MM.1S (cell line): Measurements from ENCODE around the gene EVI5.

ENCODE experiments used
- DNase-seq: peaks from one replicate; pipeline ENCODE4 v3.0.0-alpha.2; 2015
- H2AFZ ChIP-seq: fragments of 300-600 bp; sonication (generic); 2 replicates; pipeline ENCODE4 v1.6.0; 2016; ENCODE audit warnings: antibody characterized with exemption, low read length
- H3F3A ChIP-seq: fragments of 300-600 bp; sonication (generic); 2 replicates; pipeline ENCODE4 v1.6.1; 2016; ENCODE audit warnings: mild to moderate bottlenecking, antibody characterized with exemption, low read length, moderate library complexity, mixed read lengths; ENCODE audit not compliant: insufficient read depth
- H3K27ac ChIP-seq: fragments of 300-600 bp; sonication (generic); 2 replicates; pipeline ENCODE4 v1.5.1; 2016; ENCODE audit warnings: mild to moderate bottlenecking, low read length
- H3K27me3 ChIP-seq: fragments of 300-600 bp; sonication (generic); replicated peaks from 2 replicates; pipeline ENCODE4 v1.6.0; 2016; ENCODE audit warnings: low read length; ENCODE audit not compliant: insufficient read depth
- H3K36me3 ChIP-seq: fragments of 300-600 bp; sonication (generic); replicated peaks from 2 replicates; pipeline ENCODE4 v1.6.1; 2016; ENCODE audit warnings: mild to moderate bottlenecking, low read length, mixed read lengths; ENCODE audit not compliant: insufficient read depth
- H3K4me1 ChIP-seq: fragments of 300-600 bp; sonication (generic); 2 replicates; pipeline ENCODE4 v1.6.1; 2016; ENCODE audit warnings: low read length, mixed read lengths
- H3K4me2 ChIP-seq: fragments of 300-600 bp; sonication (generic); 2 replicates; pipeline ENCODE4 v1.6.0; 2016; ENCODE audit warnings: low read depth, low read length
- H3K4me3 ChIP-seq: fragments of 300-600 bp; sonication (generic); 2 replicates; pipeline ENCODE4 v1.5.1; 2016; ENCODE audit warnings: low read length, mixed read lengths
- H3K79me2 ChIP-seq: fragments of 300-600 bp; sonication (generic); 2 replicates; pipeline ENCODE4 v1.6.1; 2016; ENCODE audit warnings: mixed run types, low read length, mixed read lengths
- H3K9ac ChIP-seq: fragments of 300-600 bp; sonication (generic); 2 replicates; pipeline ENCODE4 v1.6.1; 2016; ENCODE audit warnings: low read length, mixed read lengths
- H3K9me2 ChIP-seq: fragments of 300-600 bp; sonication (generic); replicated peaks from 2 replicates; pipeline ENCODE4 v1.6.1; 2016; ENCODE audit warnings: mild to moderate bottlenecking, low read length, mixed read lengths; ENCODE audit not compliant: insufficient read depth
- H3K9me3 ChIP-seq: fragments of 300-600 bp; sonication (generic); replicated peaks from 2 replicates; pipeline ENCODE4 v1.6.1; 2016; ENCODE audit warnings: mild to moderate bottlenecking, low read length, mixed read lengths; ENCODE audit not compliant: insufficient read depth
- H4K20me1 ChIP-seq: fragments of 300-600 bp; sonication (generic); 2 replicates; pipeline ENCODE4 v1.6.1; 2016; ENCODE audit warnings: mild to moderate bottlenecking, low read length, moderate library complexity, mixed read lengths; ENCODE audit not compliant: insufficient read depth
- CTCF ChIP-seq: fragments of 300-600 bp; sonication (generic); IDR thresholded peaks from 2 replicates; pipeline ENCODE4 v1.5.1; 2016; ENCODE audit warnings: antibody characterized with exemption, low read length, mixed read lengths
- EZH2 ChIP-seq: fragments of 300-600 bp; sonication (generic); optimal IDR thresholded peaks from 2 replicates; pipeline ENCODE3; 2017; ENCODE audit warnings: low read depth, mild to moderate bottlenecking, antibody characterized with exemption, low read length, mixed read lengths
- EZH2phosphoT487 ChIP-seq: fragments of 300-600 bp; sonication (generic); IDR thresholded peaks from 2 replicates; pipeline ENCODE4 v1.6.1; 2018; ENCODE audit warnings: antibody characterized with exemption, low read length

The EVI5 gene

GRCh38 chr1:92583821-92584760 is 200.8 kb downstream of the EVI5 start:
- Histone ChIP-seq H3K9ac (no peak overlapping the region), H3K4me2 (no peak overlapping the region), H3K4me3 (no peak overlapping the region)

GRCh38 chr1:92577261-92577895 is 207.5 kb downstream of the EVI5 start:
- H3F3A ChIP-seq: no peaks in the 10 kb centered on the region
- no peak overlapping the region for H3K27ac ChIP-seq
- no peak overlapping the region for H3K4me2 ChIP-seq
- H2AFZ ChIP-seq: no peak overlapping the region
- no peaks in the 10 kb centered on the region for H3K36me3 ChIP-seq
- H3K79me2 ChIP-seq: no peaks in the 10 kb centered on the region
- no peak overlapping the region for H3K4me3 ChIP-seq
- no peaks in the 10 kb centered on the region for H4K20me1 ChIP-seq
- DNase-seq: no peak
- H3K9me2 ChIP-seq: no peaks in the 10 kb centered on the region
- no peak for TF ChIP-seq EZH2
- TF ChIP-seq CTCF: no peak
- no peak for TF ChIP-seq EZH2phosphoT487
- H3K4me1 ChIP-seq: no peaks in the 10 kb centered on the region
- no peaks in the 10 kb centered on the region for H3K27me3 ChIP-seq
- no peaks in the 10 kb centered on the region for H3K9me3 ChIP-seq
- H3K9ac ChIP-seq: no peak overlapping the region

More at GRCh38 chr1:92583821-92584760, 200.8 kb downstream of the EVI5 start:
- no peaks in the 10 kb centered on the region for H3K79me2 ChIP-seq
- no peaks in the 10 kb centered on the region for H3K9me2 ChIP-seq
- DNase-seq: no peak
- no peaks in the 10 kb centered on the region for H3K4me1 ChIP-seq
- no peak overlapping the region for H2AFZ ChIP-seq
- no peaks in the 10 kb centered on the region for H3K27me3 ChIP-seq
- no peaks in the 10 kb centered on the region for H4K20me1 ChIP-seq
- no peak overlapping the region for H3K27ac ChIP-seq
- TF ChIP-seq CTCF (no peak), EZH2 (no peak), EZH2phosphoT487 (no peak)
- no peaks in the 10 kb centered on the region for H3F3A ChIP-seq
- no peaks in the 10 kb centered on the region for H3K36me3 ChIP-seq
- H3K9me3 ChIP-seq: no peaks in the 10 kb centered on the region

- Histone ChIP-seq H3K36me3 (no peaks in the 10 kb centered on the region), H3K4me1 (no peaks in the 10 kb centered on the region), H4K20me1 (no peaks in the 10 kb centered on the region), H2AFZ (no peak overlapping the region), H3F3A (no peaks in the 10 kb centered on the region), H3K9me3 (no peaks in the 10 kb centered on the region), H3K9me2 (no peaks in the 10 kb centered on the region), H3K4me2 (no peak overlapping the region), H3K79me2 (no peaks in the 10 kb centered on the region), H3K9ac (no peak overlapping the region), H3K4me3 (no peak overlapping the region), H3K27me3 (no peaks in the 10 kb centered on the region), H3K27ac (no peak overlapping the region)
- no peak for DNase-seq
- TF ChIP-seq EZH2phosphoT487: no peak
- TF ChIP-seq EZH2: no peak
- no peak for TF ChIP-seq CTCF
Measured at GRCh38 chr1:92575123-92575522, 209.8 kb downstream of the EVI5 start.
